ENCODE results near the gene SERPINH1.

SERPINH1 gene

DNA sequence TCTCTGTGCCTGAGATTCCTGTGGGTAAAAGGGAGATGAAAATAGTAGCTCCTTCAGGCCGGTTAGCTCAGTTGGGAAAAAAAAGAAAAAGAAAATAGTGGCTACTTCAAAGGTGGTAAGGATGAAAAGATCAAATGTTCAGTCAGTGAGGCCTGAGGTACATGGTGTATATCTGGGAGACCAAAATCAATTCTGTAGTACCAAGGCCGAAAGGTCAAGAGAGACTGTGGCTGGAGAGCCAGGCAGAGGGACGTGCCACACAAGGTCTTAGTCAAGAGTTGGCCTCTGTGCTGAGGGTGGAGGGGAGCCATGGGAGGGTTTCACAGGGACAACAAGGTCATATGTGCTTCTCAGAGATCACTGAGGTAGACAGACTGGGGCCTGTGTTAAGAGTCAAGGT, 31.5 kb upstream of the SERPINH1 start:
- Histone ChIP-seq H3K9me3 (no peaks in the 10 kb centered on the region), H3K4me1 (peaks cover 3% of the 10 kb centered on the region; the same call in 1 of the 2 replicates), H3K4me3 (ENCODE audit: low read depth, low read length) (no peak overlapping the region), H3K27me3 (peaks cover under 1% of the 10 kb centered on the region), H3K36me3 (no peaks in the 10 kb centered on the region)
- TF ChIP-seq, protein P1, sequence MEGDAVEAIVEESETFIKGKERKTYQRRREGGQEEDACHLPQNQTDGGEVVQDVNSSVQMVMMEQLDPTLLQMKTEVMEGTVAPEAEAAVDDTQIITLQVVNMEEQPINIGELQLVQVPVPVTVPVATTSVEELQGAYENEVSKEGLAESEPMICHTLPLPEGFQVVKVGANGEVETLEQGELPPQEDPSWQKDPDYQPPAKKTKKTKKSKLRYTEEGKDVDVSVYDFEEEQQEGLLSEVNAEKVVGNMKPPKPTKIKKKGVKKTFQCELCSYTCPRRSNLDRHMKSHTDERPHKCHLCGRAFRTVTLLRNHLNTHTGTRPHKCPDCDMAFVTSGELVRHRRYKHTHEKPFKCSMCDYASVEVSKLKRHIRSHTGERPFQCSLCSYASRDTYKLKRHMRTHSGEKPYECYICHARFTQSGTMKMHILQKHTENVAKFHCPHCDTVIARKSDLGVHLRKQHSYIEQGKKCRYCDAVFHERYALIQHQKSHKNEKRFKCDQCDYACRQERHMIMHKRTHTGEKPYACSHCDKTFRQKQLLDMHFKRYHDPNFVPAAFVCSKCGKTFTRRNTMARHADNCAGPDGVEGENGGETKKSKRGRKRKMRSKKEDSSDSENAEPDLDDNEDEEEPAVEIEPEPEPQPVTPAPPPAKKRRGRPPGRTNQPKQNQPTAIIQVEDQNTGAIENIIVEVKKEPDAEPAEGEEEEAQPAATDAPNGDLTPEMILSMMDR (IDR thresholded peaks at IDR 0.05; ENCODE audit: low read depth, low read length): no peak
- DNase-seq: no peak

DNA sequence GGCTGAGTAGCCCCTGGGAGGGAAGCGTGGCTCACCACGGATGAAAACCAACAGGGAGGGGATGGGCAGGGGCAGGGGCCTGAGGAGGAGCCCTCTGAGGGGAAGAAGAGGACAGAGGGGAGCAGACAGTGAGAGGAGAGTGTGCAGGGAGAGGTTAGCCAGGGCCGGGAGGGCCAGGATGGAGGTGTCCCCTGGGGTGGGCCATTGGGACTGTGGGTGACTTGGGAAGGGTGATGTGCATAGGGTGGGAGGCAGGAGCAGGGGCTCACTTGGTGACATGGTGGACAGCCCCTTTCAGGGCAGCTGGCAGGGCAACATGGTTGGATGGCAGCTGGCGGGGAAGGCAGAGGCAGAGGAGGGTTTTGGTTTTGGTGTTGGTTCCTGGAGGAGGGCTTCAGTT, 30.7 kb upstream of the SERPINH1 start:
- Histone ChIP-seq H3K27me3 (no peaks in the 10 kb centered on the region), H3K36me3 (no peaks in the 10 kb centered on the region), H3K9me3 (no peaks in the 10 kb centered on the region), H3K4me1 (peaks cover 3% of the 10 kb centered on the region; the same call in 1 of the 2 replicates), H3K4me3 (ENCODE audit: low read depth, low read length) (no peak overlapping the region)
- DNase-seq: no peak
- TF ChIP-seq, protein P1 (IDR thresholded peaks at IDR 0.05; ENCODE audit: low read depth, low read length): no peak

DNA sequence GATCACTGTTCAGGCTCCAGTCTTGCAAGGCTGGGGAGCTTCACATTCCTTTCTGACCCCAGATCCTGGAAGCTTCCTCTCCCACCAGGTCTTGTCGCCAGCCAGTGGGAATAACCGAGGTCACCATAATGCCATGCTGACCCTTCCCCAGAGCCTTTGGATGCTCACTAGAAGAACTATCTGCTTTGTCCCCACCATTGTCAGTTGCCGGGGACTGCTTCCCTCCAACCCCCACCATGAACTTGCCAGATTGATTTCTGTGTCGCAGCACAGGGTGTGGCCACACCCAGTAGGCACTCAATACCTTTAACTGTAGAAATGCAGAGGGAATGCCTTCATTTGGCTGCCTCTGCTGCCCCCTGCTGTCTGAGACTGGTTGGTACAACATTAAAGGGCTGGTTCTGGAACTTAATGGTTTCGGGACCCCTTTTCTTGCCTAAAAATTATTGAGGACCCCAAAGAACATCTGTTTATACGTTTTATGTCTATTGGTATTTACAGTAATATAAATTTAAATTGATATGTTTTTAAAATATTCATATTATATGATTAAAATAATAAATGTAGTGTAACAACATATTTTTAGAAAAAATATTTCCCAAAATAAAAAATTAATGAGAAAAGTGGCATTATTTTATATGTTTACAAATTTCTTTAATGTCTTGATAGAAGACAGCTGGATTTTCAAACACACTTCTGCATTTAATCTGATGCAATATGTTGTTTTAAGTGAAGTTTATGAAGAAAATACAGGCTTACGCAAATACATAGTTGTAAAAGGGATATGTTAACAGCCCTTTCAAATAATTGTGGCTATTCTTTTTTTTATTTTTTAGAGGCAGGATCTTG, 29.6 kb upstream of the SERPINH1 start:
- Histone ChIP-seq H3K9me3 (no peaks in the 10 kb centered on the region), H3K36me3 (no peaks in the 10 kb centered on the region), H3K27me3 (no peaks in the 10 kb centered on the region), H3K4me3 (ENCODE audit: low read depth, low read length) (no peak overlapping the region), H3K4me1 (peaks cover 3% of the 10 kb centered on the region; the same call in 1 of the 2 replicates)
- DNase-seq: peak; percentile 72
- TF ChIP-seq, protein P1 (IDR thresholded peaks at IDR 0.05; ENCODE audit: low read depth, low read length): peak; percentile 92

DNA sequence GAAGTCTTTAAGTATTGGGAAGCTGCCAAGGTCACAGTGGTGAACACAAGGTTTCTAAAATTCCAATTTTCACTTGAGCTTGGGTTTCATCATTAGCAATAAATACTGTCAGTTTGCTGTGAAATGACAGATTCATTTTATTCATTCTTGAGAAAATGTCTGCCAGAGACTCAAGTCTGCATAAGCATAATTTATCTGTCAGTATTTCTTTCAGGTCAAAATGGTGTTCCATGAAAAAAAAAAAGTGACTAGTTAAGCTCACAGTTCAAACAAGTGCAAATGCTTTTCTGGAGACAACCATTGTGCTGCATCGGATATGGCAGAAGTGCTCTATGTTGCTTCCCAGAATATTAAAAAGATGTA, 28.2 kb upstream of the SERPINH1 start:
- DNase-seq: no peak
- Histone ChIP-seq H3K9me3 (no peaks in the 10 kb centered on the region), H3K27me3 (no peaks in the 10 kb centered on the region), H3K4me3 (ENCODE audit: low read depth, low read length) (no peak overlapping the region), H3K36me3 (no peaks in the 10 kb centered on the region), H3K4me1 (peaks cover 3% of the 10 kb centered on the region; the same call in 1 of the 2 replicates)
- TF ChIP-seq, protein P1 (IDR thresholded peaks at IDR 0.05; ENCODE audit: low read depth, low read length): no peak

DNA sequence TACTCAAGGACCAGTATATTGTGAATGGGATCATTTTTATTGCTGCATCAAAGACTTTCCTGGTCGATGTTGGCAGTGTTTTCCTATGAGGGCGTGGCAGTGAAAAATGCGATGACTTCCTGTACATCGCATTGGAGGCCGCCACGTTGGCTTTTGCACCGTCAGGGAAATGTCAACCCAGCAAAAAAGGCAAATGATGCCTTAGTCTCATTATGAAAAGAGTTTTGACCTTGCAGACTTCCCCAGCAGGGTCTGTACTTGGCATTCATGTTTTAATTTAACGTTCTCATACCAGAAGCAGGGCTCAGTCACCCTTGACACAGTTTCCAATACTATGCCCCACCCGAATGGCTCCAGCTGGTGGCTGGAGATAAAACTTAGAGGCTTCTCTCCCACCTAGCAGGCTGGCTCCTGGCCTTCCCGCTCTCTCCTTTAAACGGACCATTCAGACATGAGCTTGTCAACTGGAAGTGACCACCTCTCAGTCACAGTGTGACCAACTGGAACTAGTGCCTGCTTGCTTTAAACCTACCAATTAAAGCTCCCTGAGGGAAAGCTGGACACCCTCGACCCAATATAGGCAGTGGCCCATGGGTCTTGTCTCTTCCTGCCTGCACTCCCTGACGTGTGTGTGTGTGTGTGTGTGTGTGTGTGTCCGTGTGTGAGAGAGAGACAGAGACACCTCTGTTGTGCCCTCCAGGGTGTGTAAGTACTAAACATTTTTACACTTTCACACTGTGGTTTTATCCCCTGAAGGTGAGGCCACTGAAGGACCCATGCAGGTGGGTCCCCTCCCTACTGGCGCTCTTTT, 27.6 kb upstream of the SERPINH1 start:
- Histone ChIP-seq H3K9me3 (no peaks in the 10 kb centered on the region), H3K27me3 (no peaks in the 10 kb centered on the region), H3K4me3 (ENCODE audit: low read depth, low read length) (no peak overlapping the region), H3K36me3 (no peaks in the 10 kb centered on the region), H3K4me1 (peaks cover 3% of the 10 kb centered on the region; the same call in 1 of the 2 replicates)
- TF ChIP-seq, protein P1 (IDR thresholded peaks at IDR 0.05; ENCODE audit: low read depth, low read length): no peak
- DNase-seq: no peak
